Measurements from ENCODE around the gene HAND1. TPM values are rescaled to one million over a fixed set of nuclear protein-coding genes. Genes with fewer than 3 reads are reported as not detected.

Gene HAND1
- total and polyA plus RNA-seq, 2 experiments from 2014 or later: not detected

- no peak for TF ChIP-seq ETS1 (IDR thresholded peaks at IDR 0.05)
- TF ChIP-seq REST (IDR thresholded peaks at IDR 0.05; ENCODE audit: unreplicated experiment): no peak
- TF ChIP-seq EZH2phosphoT487 (IDR thresholded peaks at IDR 0.05; ENCODE audit: unreplicated experiment): no peak
- TF ChIP-seq ZNF114 (CRISPR knock-in tag; IDR thresholded peaks at IDR 0.05): no peak
- no peak for TF ChIP-seq POLR2AphosphoS5 (IDR thresholded peaks at IDR 0.05; ENCODE audit: low read depth)
- TF ChIP-seq EZH2 (IDR thresholded peaks at IDR 0.05; ENCODE audit: low read depth, unreplicated experiment): no peak
Observed at GRCh38 chr5:154502180-154502579, 24.2 kb upstream of the HAND1 start (continued).

- Mint-ChIP-seq H3K27ac (no peak overlapping the region), H3K9me3 (no peaks in the 10 kb centered on the region), H3K4me3 (no peak overlapping the region), H3K4me1 (peaks cover 10% of the 10 kb centered on the region), H3K36me3 (ENCODE audit: low read depth) (no peaks in the 10 kb centered on the region), H3K27me3 (ENCODE audit: insufficient read depth, low read depth, poor library complexity) (peaks cover 3% of the 10 kb centered on the region)
- Histone ChIP-seq H3K36me3 (ENCODE audit: insufficient read depth) (no peaks in the 10 kb centered on the region), H2AFZ (no peak overlapping the region), H3K4me2 (no peak overlapping the region), H4K20me1 (replicated peaks; ENCODE audit: insufficient read depth) (no peaks in the 10 kb centered on the region), H3K79me2 (replicated peaks; ENCODE audit: insufficient read depth) (no peaks in the 10 kb centered on the region), H3K4me1 (ENCODE audit: insufficient read depth) (peaks cover 3% of the 10 kb centered on the region), H3F3A (replicated peaks; ENCODE audit: low read depth) (no peaks in the 10 kb centered on the region), H3K27ac (ENCODE audit: low read depth) (no peak overlapping the region), H3K27me3 (ENCODE audit: insufficient read depth) (no peaks in the 10 kb centered on the region), H3K4me3 (no peak overlapping the region), H3K9me2 (ENCODE audit: insufficient read depth) (no peaks in the 10 kb centered on the region)
- DNase-seq (ENCODE audit: low spot score) (peak; percentile 54), ATAC-seq (peak; percentile 70)
- TF ChIP-seq ZNF462 (CRISPR knock-in tag; IDR thresholded peaks at IDR 0.05) (no peak), ZNF331 (CRISPR knock-in tag; IDR thresholded peaks at IDR 0.05; ENCODE audit: low read depth) (no peak), CTCF (conservative IDR thresholded peaks at IDR 0.05; ENCODE audit: low read depth in 2 of 2) (no peak), CREB1 (CRISPR knock-in tag; IDR thresholded peaks at IDR 0.05; ENCODE audit: low read depth) (no peak), JUNB (IDR thresholded peaks at IDR 0.05; ENCODE audit: unreplicated experiment) (no peak), ZNF114 (CRISPR knock-in tag; IDR thresholded peaks at IDR 0.05) (no peak), NANOG (IDR thresholded peaks at IDR 0.05; ENCODE audit: borderline replicate concordance) (no peak), STAT1 (IDR thresholded peaks at IDR 0.05; ENCODE audit: unreplicated experiment) (no peak)
Observed at GRCh38 chr5:154501566-154501965, 23.5 kb upstream of the HAND1 start.
